Kidney (tissue), 14 donors: Measurements from ENCODE around the gene SPTBN1. TPM values are rescaled to one million over a fixed set of nuclear protein-coding genes. Genes with fewer than 3 reads are reported as not detected.

Experiments used
- DNase-seq, 5 donors: peaks; one replicate each; pipeline ENCODE4 v3.0.0-alpha.2; 2013 to 2020
- FAIRE-seq: peaks from 2 replicates; lab custom pipeline; 2012; peaks lifted over from hg19 to GRCh38; lab: Jason Lieb, UNC
- H3K27ac ChIP-seq, 2 donors: one replicate each; pipeline ENCODE4 v1.7.0; 2013; ENCODE audit warnings: low read depth in 2 of 2, low read length in 2 of 2, inconsistent platforms in 1 of 2
- H3K27me3 ChIP-seq: one replicate; pipeline ENCODE4 v1.7.1; 2013; ENCODE audit warnings: low read length, inconsistent platforms; ENCODE audit not compliant: control insufficient read depth, insufficient read depth
- H3K36me3 ChIP-seq, 3 donors: one replicate each; pipeline versions ENCODE4 v1.7.0 to v1.7.1; 2013; ENCODE audit warnings: low read length in 3 of 3, control low read depth in 1 of 3, inconsistent platforms in 1 of 3; ENCODE audit not compliant: insufficient read depth in 3 of 3, control insufficient read depth in 2 of 3
- H3K4me1 ChIP-seq, 3 donors: one replicate each; pipeline versions ENCODE4 v1.7.0 to v1.7.1; 2013; ENCODE audit warnings: low read length in 3 of 3, inconsistent platforms in 1 of 3, low read depth in 1 of 3; ENCODE audit not compliant: control insufficient read depth in 2 of 3, insufficient read depth in 2 of 3
- H3K4me3 ChIP-seq, 3 donors: one replicate each; pipeline versions ENCODE4 v1.7.0 to v1.8.1; 2013; ENCODE audit warnings: low read length in 3 of 3, control low read depth in 1 of 3, inconsistent platforms in 1 of 3
- H3K9ac ChIP-seq, 3 donors: one replicate each; pipeline versions ENCODE4 v1.7.0 to v1.7.1; 2013; ENCODE audit warnings: low read length in 3 of 3, control low read depth in 1 of 3, inconsistent platforms in 1 of 3
- H3K9me3 ChIP-seq, 3 donors: one replicate each; pipeline versions ENCODE4 v1.7.0 to v1.7.1; 2013; ENCODE audit warnings: low read length in 3 of 3, control low read depth in 1 of 3, inconsistent platforms in 1 of 3; ENCODE audit not compliant: control insufficient read depth in 2 of 3, insufficient read depth in 1 of 3
- CTCF ChIP-seq: IDR thresholded peaks from 3 replicates; pipeline ENCODE4 v1.5.1; 2012; ENCODE audit warnings: mild to moderate bottlenecking, moderate library complexity, borderline replicate concordance; ENCODE audit not compliant: insufficient read depth; ENCODE audit errors: extremely low read depth
- intact Hi-C: fragments of 100-400 bp; cut with DNase I; formaldehyde crosslinking; loops from one replicate; pipeline ENCODE4 v1.11.1; 2022
- polyA plus RNA-seq: library from polyadenylated mRNA; stranded (reverse); fragments of 350-450 nt; fragmentation: Illumina TruSeq; extraction: RNeasy Lipid Tissue Mini Kit (QIAGEN cat#74804); gene quantifications from one replicate; pipeline ENCODE4 v1.2.3, GENCODE V29; 2014; ENCODE audit warnings: low read depth, low replicate concordance; ENCODE audit not compliant: insufficient read depth
- total RNA-seq: library from RNA; stranded (reverse); fragmentation: NEBNext Ultra II Directional; extraction: Animal tissue kit (Norgen Biotek cat#: 25700); gene quantifications from one replicate; pipeline ENCODE4 v1.2.1, GENCODE V29; 2021
- donor health status: control.
- donor health status: control.
- donor health status: control.
- donor health status: control.
- donor health status: control.
- donor health status: DM: yes; HTN: yes; CAD: no.
- donor health status: Normal renal cell carcinoma (clear cell type).

Gene SPTBN1
- total and polyA plus RNA-seq, 2 donors from 2014 or later, result 93.2 to 313 TPM

- H3K27me3 ChIP-seq, result no peaks in the 10 kb centered on the region
- H3K36me3 ChIP-seq, result peaks cover 33 to 88% (median 56%) of the 10 kb centered on the region in 3 donors
- no peak overlapping the region for H3K4me3 ChIP-seq
- intact Hi-C loops, result no loop called here
- no peaks in the 10 kb centered on the region for H3K9me3 ChIP-seq
- TF ChIP-seq CTCF, result no peak
- H3K9ac ChIP-seq, result peak overlapping the region in 1 of 3 donors; percentile 55
- FAIRE-seq (no peak), DNase-seq (peak in 1 of 5 donors; percentile 49)
- H3K4me1 ChIP-seq, result peaks cover 12 to 50% (median 42%) of the 10 kb centered on the region in 3 donors
- peak overlapping the region; percentile 35 to 62 for H3K27ac ChIP-seq
Observed at GRCh38 chr2:54630858-54631497, 174.9 kb downstream of the SPTBN1 start.

GRCh38 chr2:54631755-54632154 lies 175.6 kb downstream of the SPTBN1 start:
- H3K36me3 ChIP-seq, result peaks cover 29 to 80% (median 51%) of the 10 kb centered on the region in 3 donors
- no peak for TF ChIP-seq CTCF
- peaks cover 12 to 46% (median 40%) of the 10 kb centered on the region in 3 donors for H3K4me1 ChIP-seq
- no peaks in the 10 kb centered on the region for H3K27me3 ChIP-seq
- no peaks in the 10 kb centered on the region for H3K9me3 ChIP-seq
- H3K4me3 ChIP-seq, result no peak overlapping the region
- no peak for FAIRE-seq
- DNase-seq, result no peak
- no peak overlapping the region for H3K27ac ChIP-seq
- intact Hi-C loops, result no loop called here
- H3K9ac ChIP-seq, result peak overlapping the region in 1 of 3 donors; percentile 55

GRCh38 chr2:54632733-54633692 lies 176.9 kb downstream of the SPTBN1 start:
- H3K4me1 ChIP-seq, result peaks cover 12 to 46% (median 40%) of the 10 kb centered on the region in 3 donors
- no peak for FAIRE-seq

More at GRCh38 chr2:54632733-54633692, 176.9 kb downstream of the SPTBN1 start:
- Histone ChIP-seq H3K27ac (peak overlapping the region; percentile 90 to 94), H3K36me3 (peaks cover 30 to 75% (median 50%) of the 10 kb centered on the region in 3 donors), H3K9ac (peak overlapping the region in 2 of 3 donors; percentile 4 to 41), H3K27me3 (no peaks in the 10 kb centered on the region), H3K9me3 (no peaks in the 10 kb centered on the region), H3K4me3 (no peak overlapping the region)
- no peak for TF ChIP-seq CTCF
- DNase-seq, result peak in 1 of 5 donors; percentile 72
- intact Hi-C loops, result no loop called here
